GM21529 (cell line): ENCODE measurements around the gene SYNGAP1.

ENCODE experiments used
- ATAC-seq: cut with Tn5 transposase; IDR thresholded peaks from one replicate; pipeline ENCODE4 v1.9.1; 2021; ENCODE audit not compliant: unreplicated experiment

The SYNGAP1 gene

GRCh38 chr6:33434961-33435360, 15.1 kb downstream of the SYNGAP1 start:
- ATAC-seq = no peak

GRCh38 chr6:33437666-33438065, 17.8 kb downstream of the SYNGAP1 start:
- no peak for ATAC-seq

GRCh38 chr6:33438978-33439594, 19.2 kb downstream of the SYNGAP1 start:
- ATAC-seq = no peak

GRCh38 chr6:33439956-33440648, 20.2 kb downstream of the SYNGAP1 start:
- ATAC-seq = no peak

GRCh38 chr6:33440649-33441309, 20.9 kb downstream of the SYNGAP1 start:
- no peak for ATAC-seq

- ATAC-seq = no peak
Observed at GRCh38 chr6:33441457-33441856, 21.6 kb downstream of the SYNGAP1 start.

- ATAC-seq = no peak
Observed at GRCh38 chr6:33442283-33442682, 22.4 kb downstream of the SYNGAP1 start.

GRCh38 chr6:33443025-33443424, 23.2 kb downstream of the SYNGAP1 start:
- ATAC-seq = no peak

- no peak for ATAC-seq
Observed at GRCh38 chr6:33443619-33444504, 24.0 kb downstream of the SYNGAP1 start.

- ATAC-seq = no peak
Observed at GRCh38 chr6:33445119-33445603, 25.3 kb downstream of the SYNGAP1 start.

- no peak for ATAC-seq
Observed at GRCh38 chr6:33446356-33446755, 26.5 kb downstream of the SYNGAP1 start.

GRCh38 chr6:33450434-33450833, 30.6 kb downstream of the SYNGAP1 start:
- ATAC-seq = no peak

GRCh38 chr6:33451606-33452005, 31.7 kb downstream of the SYNGAP1 start:
- ATAC-seq = no peak

- ATAC-seq = no peak
Observed at GRCh38 chr6:33452496-33452895, 32.6 kb downstream of the SYNGAP1 start.

- ATAC-seq = no peak
Observed at GRCh38 chr6:33453393-33454008, 33.6 kb downstream of the SYNGAP1 start.

- peak; percentile 98 for ATAC-seq
Observed at GRCh38 chr6:33454009-33454946, 34.4 kb downstream of the SYNGAP1 start, which contains the start of gene ZBTB9. TSS of gene ZBTB9 (plus strand) at chr6:33454576. CDS start at chr6:33455101, 525 bp downstream.

- no peak for ATAC-seq
Observed at GRCh38 chr6:33455051-33455450, 35.2 kb downstream of the SYNGAP1 start.

- ATAC-seq = no peak
Observed at GRCh38 chr6:33456156-33456555, 36.3 kb downstream of the SYNGAP1 start.

GRCh38 chr6:33458676-33459075, 38.8 kb downstream of the SYNGAP1 start:
- ATAC-seq = no peak
